Stimulated activated CD4-positive, alpha-beta T cell treated with anti-CD3 and anti-CD28 coated beads, Interleukin-15, amount 100 ng/mL, for 24 hours (primary cell): ENCODE data around the gene POU4F3.
A peak's percentile ranks its signal among the peaks of the same experiment; 100 is the strongest.
"Not testable (repeated sequence)": the region's sequence is repeated elsewhere in the genome, so short reads cannot be mapped to it uniquely, and the experiment has no call there.

Source experiments
- DNase-seq: peaks from one replicate; pipeline ENCODE4 v3.0.0-alpha.2; 2020

POU4F3 gene

GRCh38 chr5:146338774-146339714 is at the start of gene POU4F3:
POU4F3 (plus strand) TSS chr5:146338839; CDS start chr5:146339113, 274 bp downstream.
- DNase-seq: peak; percentile 7

GRCh38 chr5:146290318-146290717 is 48.3 kb upstream of the POU4F3 start:
- DNase-seq: no peak

- DNase-seq: no peak
Observed at GRCh38 chr5:146291421-146292074, 47.1 kb upstream of the POU4F3 start.

GRCh38 chr5:146296245-146296644 is 42.4 kb upstream of the POU4F3 start:
- no peak for DNase-seq

- DNase-seq: not testable (repeated sequence)
Observed at GRCh38 chr5:146298920-146299319, 39.7 kb upstream of the POU4F3 start.

GRCh38 chr5:146301626-146302025 is 37.0 kb upstream of the POU4F3 start:
- DNase-seq: no peak

GRCh38 chr5:146302406-146302805 is 36.2 kb upstream of the POU4F3 start:
- DNase-seq: no peak

- no peak for DNase-seq
Observed at GRCh38 chr5:146306838-146307237, 31.8 kb upstream of the POU4F3 start.

- no peak for DNase-seq
Observed at GRCh38 chr5:146307796-146308195, 30.8 kb upstream of the POU4F3 start.

- no peak for DNase-seq
Observed at GRCh38 chr5:146310540-146310939, 28.1 kb upstream of the POU4F3 start.

GRCh38 chr5:146311278-146311677 is 27.4 kb upstream of the POU4F3 start:
- no peak for DNase-seq

- no peak for DNase-seq
Observed at GRCh38 chr5:146313027-146313426, 25.6 kb upstream of the POU4F3 start.

- no peak for DNase-seq
Observed at GRCh38 chr5:146321571-146321970, 17.1 kb upstream of the POU4F3 start.

- DNase-seq: no peak
Observed at GRCh38 chr5:146327257-146327870, 11.3 kb upstream of the POU4F3 start.

GRCh38 chr5:146327989-146328388 is 10.7 kb upstream of the POU4F3 start:
- DNase-seq: no peak

- no peak for DNase-seq
Observed at GRCh38 chr5:146329697-146330096, 8.9 kb upstream of the POU4F3 start.

- no peak for DNase-seq
Observed at GRCh38 chr5:146331423-146331822, 7.2 kb upstream of the POU4F3 start.

- DNase-seq: no peak
Observed at GRCh38 chr5:146334074-146334533, 4.5 kb upstream of the POU4F3 start.

GRCh38 chr5:146336197-146336596 is 2.4 kb upstream of the POU4F3 start:
- DNase-seq: no peak

- DNase-seq: no peak
Observed at GRCh38 chr5:146337264-146337904, 1.3 kb upstream of the POU4F3 start.

- no peak for DNase-seq
Observed at GRCh38 chr5:146337928-146338327, 711 bp upstream of the POU4F3 start.

- DNase-seq: no peak
Observed at GRCh38 chr5:146339715-146340259, 1.1 kb downstream of the POU4F3 start.
